ENCODE results near the gene FREM1. TPM values are rescaled to one million over a fixed set of nuclear protein-coding genes. Genes with fewer than 3 reads are reported as not detected.

The FREM1 gene
- total and polyA plus RNA-seq, 2 donors (not counting 1 experiment from before 2014, with no cell fraction given), result not detected

GRCh38 chr9:14911046-14911445, 818 bp upstream of the FREM1 start:
- Histone ChIP-seq H3K4me3 (ENCODE audit: control extremely low read depth in 1 of 5, extremely low read depth in 1 of 5, insufficient read depth in 1 of 5, low read depth in 2 of 5, low read length in 4 of 5) (no peak overlapping the region), H3K36me3 (replicated peaks in 1 of 2; ENCODE audit: control extremely low read depth in 1 of 2, control insufficient read depth in 1 of 2, extremely low read depth in 1 of 2, insufficient read depth in 2 of 2, low read length in 1 of 2) (no peaks in the 10 kb centered on the region), H3K4me1 (ENCODE audit: control insufficient read depth in 2 of 2, insufficient read depth in 2 of 2, low read length in 2 of 2) (no peaks in the 10 kb centered on the region), H3K79me2 (ENCODE audit: control insufficient read depth, insufficient read depth, low read length) (no peaks in the 10 kb centered on the region), H3K9ac (ENCODE audit: low read length) (no peak overlapping the region), H3K27ac (ENCODE audit: low read length in 2 of 2) (no peak overlapping the region), H3K27me3 (replicated peaks in 1 of 4; ENCODE audit: control extremely low read depth in 1 of 4, control insufficient read depth in 3 of 4, insufficient read depth in 4 of 4, low read length in 3 of 4) (no peaks in the 10 kb centered on the region), H3K4me2 (replicated peaks; ENCODE audit: low read depth, low read length, poor library complexity, severe bottlenecking) (no peak overlapping the region), H2AFZ (ENCODE audit: insufficient read depth, low read depth, low read length, poor library complexity, severe bottlenecking) (no peak overlapping the region), H4K20me1 (ENCODE audit: control insufficient read depth, insufficient read depth, low read length, poor library complexity, severe bottlenecking) (no peaks in the 10 kb centered on the region), H3K9me3 (ENCODE audit: control extremely low read depth in 1 of 3, control insufficient read depth in 2 of 3, insufficient read depth in 1 of 3, low read length in 2 of 3) (no peaks in the 10 kb centered on the region)
- no peak overlapping the region for H3K27ac Mint-ChIP-seq
- no peak for ATAC-seq (ENCODE audit: low read depth)
- intact Hi-C loops (cut with micrococcal nuclease), result no loop called here
- no peaks in the 10 kb centered on the region for H3K9me3 Mint-ChIP-seq (ENCODE audit: insufficient read depth)
- H3K27me3 Mint-ChIP-seq, result peaks cover 6% of the 10 kb centered on the region
- no peaks in the 10 kb centered on the region for H3K4me1 Mint-ChIP-seq
- no peak overlapping the region for H3K4me3 Mint-ChIP-seq
- no CpG with 5 or more reads among the region's 2 CpGs for whole genome bisulfite sequencing (ENCODE audit: insufficient coverage)
- POLR2A ChIA-PET, result no interaction called here
- TF ChIP-seq CTCF (IDR thresholded peaks at IDR 0.05), result no peak
- no peak for TF ChIP-seq EZH2 (IDR thresholded peaks at IDR 0.05; ENCODE audit: borderline replicate concordance, insufficient read depth, low read depth, low read length, poor library complexity, severe bottlenecking)
- CTCF ChIA-PET, result no interaction called here
- DNase-seq, result no peak

- H3K4me3 ChIP-seq (ENCODE audit: control extremely low read depth in 1 of 5, extremely low read depth in 1 of 5, insufficient read depth in 1 of 5, low read depth in 2 of 5, low read length in 4 of 5), result no peak overlapping the region
- no peak overlapping the region for H2AFZ ChIP-seq (ENCODE audit: insufficient read depth, low read depth, low read length, poor library complexity, severe bottlenecking)
- H3K27ac ChIP-seq (ENCODE audit: low read length in 2 of 2), result no peak overlapping the region
- Mint-ChIP-seq H3K27me3 (peaks cover 6% of the 10 kb centered on the region), H3K4me1 (no peaks in the 10 kb centered on the region), H3K9me3 (ENCODE audit: insufficient read depth) (no peaks in the 10 kb centered on the region), H3K27ac (no peak overlapping the region), H3K4me3 (no peak overlapping the region)
- no peak for TF ChIP-seq EZH2 (IDR thresholded peaks at IDR 0.05; ENCODE audit: borderline replicate concordance, insufficient read depth, low read depth, low read length, poor library complexity, severe bottlenecking)
- no peak for TF ChIP-seq CTCF (IDR thresholded peaks at IDR 0.05)
- no peaks in the 10 kb centered on the region for H4K20me1 ChIP-seq (ENCODE audit: control insufficient read depth, insufficient read depth, low read length, poor library complexity, severe bottlenecking)
- WGBS (ENCODE audit: insufficient coverage), result 80% methylated on average over 1 of the region's 2 CpGs
- ChIA-PET POLR2A (no interaction called here), CTCF (no interaction called here)
- no peak overlapping the region for H3K4me2 ChIP-seq (replicated peaks; ENCODE audit: low read depth, low read length, poor library complexity, severe bottlenecking)
- ATAC-seq (ENCODE audit: low read depth), result no peak
- H3K9me3 ChIP-seq (ENCODE audit: control extremely low read depth in 1 of 3, control insufficient read depth in 2 of 3, insufficient read depth in 1 of 3, low read length in 2 of 3), result no peaks in the 10 kb centered on the region
- no peaks in the 10 kb centered on the region for H3K36me3 ChIP-seq (replicated peaks in 1 of 2; ENCODE audit: control extremely low read depth in 1 of 2, control insufficient read depth in 1 of 2, extremely low read depth in 1 of 2, insufficient read depth in 2 of 2, low read length in 1 of 2)
- intact Hi-C loops (cut with micrococcal nuclease), result no loop called here
- DNase-seq, result no peak
- H3K27me3 ChIP-seq (replicated peaks in 1 of 4; ENCODE audit: control extremely low read depth in 1 of 4, control insufficient read depth in 3 of 4, insufficient read depth in 4 of 4, low read length in 3 of 4), result no peaks in the 10 kb centered on the region
- no peak overlapping the region for H3K9ac ChIP-seq (ENCODE audit: low read length)
- no peaks in the 10 kb centered on the region for H3K4me1 ChIP-seq (ENCODE audit: control insufficient read depth in 2 of 2, insufficient read depth in 2 of 2, low read length in 2 of 2)
- no peaks in the 10 kb centered on the region for H3K79me2 ChIP-seq (ENCODE audit: control insufficient read depth, insufficient read depth, low read length)
Measured at GRCh38 chr9:14909601-14909960, 647 bp downstream of the FREM1 start.
